ENCODE measurements around the gene IL17F. TPM values are rescaled to one million over a fixed set of nuclear protein-coding genes. Genes with fewer than 3 reads are reported as not detected.

The IL17F gene
- total RNA-seq, 1 donor from 2014 or later, result not detected

DNA sequence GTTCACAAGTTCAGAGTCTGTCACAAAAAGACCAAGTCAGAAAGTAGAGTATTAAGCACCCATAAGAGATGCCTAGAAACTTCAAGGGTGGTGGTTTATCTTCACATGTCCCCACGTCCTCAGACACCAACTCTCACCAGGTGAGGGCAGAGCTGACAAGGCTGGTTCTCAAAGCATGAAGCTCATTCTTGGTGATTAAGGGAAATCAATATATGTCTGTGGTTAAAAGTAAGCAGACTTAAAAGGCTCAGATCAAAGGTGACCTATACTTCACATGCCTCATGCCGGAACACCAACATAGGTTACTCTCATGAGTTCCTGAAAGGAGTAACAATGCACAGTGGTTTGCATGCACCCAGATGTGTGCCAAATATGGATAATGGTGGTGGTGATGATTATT is 31.2 kb downstream of the IL17F start:
- no peak overlapping the region for H3K27ac ChIP-seq
- TF ChIP-seq, protein P1, sequence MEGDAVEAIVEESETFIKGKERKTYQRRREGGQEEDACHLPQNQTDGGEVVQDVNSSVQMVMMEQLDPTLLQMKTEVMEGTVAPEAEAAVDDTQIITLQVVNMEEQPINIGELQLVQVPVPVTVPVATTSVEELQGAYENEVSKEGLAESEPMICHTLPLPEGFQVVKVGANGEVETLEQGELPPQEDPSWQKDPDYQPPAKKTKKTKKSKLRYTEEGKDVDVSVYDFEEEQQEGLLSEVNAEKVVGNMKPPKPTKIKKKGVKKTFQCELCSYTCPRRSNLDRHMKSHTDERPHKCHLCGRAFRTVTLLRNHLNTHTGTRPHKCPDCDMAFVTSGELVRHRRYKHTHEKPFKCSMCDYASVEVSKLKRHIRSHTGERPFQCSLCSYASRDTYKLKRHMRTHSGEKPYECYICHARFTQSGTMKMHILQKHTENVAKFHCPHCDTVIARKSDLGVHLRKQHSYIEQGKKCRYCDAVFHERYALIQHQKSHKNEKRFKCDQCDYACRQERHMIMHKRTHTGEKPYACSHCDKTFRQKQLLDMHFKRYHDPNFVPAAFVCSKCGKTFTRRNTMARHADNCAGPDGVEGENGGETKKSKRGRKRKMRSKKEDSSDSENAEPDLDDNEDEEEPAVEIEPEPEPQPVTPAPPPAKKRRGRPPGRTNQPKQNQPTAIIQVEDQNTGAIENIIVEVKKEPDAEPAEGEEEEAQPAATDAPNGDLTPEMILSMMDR (IDR thresholded peaks at IDR 0.05), result no peak
- DNase-seq (ENCODE audit: low spot score in 2 of 2), result no peak
- no peak overlapping the region for H3K4me3 ChIP-seq
- H3K36me3 ChIP-seq, result no peaks in the 10 kb centered on the region
- no peaks in the 10 kb centered on the region for H3K9me3 ChIP-seq
- no peaks in the 10 kb centered on the region for H3K4me1 ChIP-seq
- no peaks in the 10 kb centered on the region for H3K27me3 ChIP-seq
- intact Hi-C loops (cut with DNase I), result no loop called here

DNA sequence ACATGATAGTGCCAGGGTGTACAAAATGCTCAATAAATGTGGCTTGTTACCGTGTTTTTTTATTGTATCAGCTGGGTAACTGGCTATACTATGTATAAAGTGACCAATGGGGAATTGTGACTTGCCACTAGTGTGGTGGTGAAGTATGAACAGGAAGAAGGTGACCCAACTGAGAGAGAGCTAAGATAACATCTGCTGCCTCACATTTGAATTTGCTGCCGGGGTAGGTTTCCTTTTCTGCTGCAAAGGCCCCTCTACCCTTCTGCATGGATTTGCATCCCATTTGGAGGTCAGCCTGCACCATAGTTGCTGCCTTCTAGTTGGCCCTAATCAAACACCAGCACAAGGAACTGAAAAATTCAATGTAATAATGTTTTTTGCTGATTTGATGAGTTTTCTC is 34.1 kb downstream of the IL17F start:
- H3K4me3 ChIP-seq, result no peak overlapping the region
- TF ChIP-seq, protein P1 (IDR thresholded peaks at IDR 0.05), result no peak
- no peaks in the 10 kb centered on the region for H3K9me3 ChIP-seq
- intact Hi-C loops (cut with DNase I), result no loop called here
- H3K4me1 ChIP-seq, result no peaks in the 10 kb centered on the region
- H3K27ac ChIP-seq, result no peak overlapping the region
- H3K27me3 ChIP-seq, result no peaks in the 10 kb centered on the region
- no peak for DNase-seq (ENCODE audit: low spot score in 2 of 2)
- H3K36me3 ChIP-seq, result no peaks in the 10 kb centered on the region

DNA sequence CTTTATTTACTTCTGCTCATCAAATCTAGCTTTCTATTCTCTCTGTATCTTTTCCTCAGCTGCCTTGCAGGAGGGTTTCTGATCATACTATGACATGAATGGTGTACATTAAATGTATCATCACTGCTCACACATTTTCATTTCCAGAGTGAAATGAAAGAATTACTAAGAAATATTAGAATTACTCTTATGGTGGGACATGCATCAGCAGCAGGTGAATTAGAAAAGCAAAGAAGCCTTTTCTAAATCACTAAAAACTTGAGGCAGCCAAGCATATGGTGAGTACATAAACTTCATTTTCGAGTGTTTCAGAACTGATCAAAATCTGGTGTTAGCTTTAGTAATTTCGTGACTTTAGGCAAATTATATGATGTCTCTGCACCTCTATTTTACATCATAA is 34.5 kb downstream of the IL17F start:
- intact Hi-C loops (cut with DNase I), result no loop called here
- TF ChIP-seq, protein P1 (IDR thresholded peaks at IDR 0.05), result no peak
- H3K27ac ChIP-seq, result no peak overlapping the region
- no peak for DNase-seq (ENCODE audit: low spot score in 2 of 2)
- H3K4me1 ChIP-seq, result no peaks in the 10 kb centered on the region
- no peaks in the 10 kb centered on the region for H3K27me3 ChIP-seq
- no peaks in the 10 kb centered on the region for H3K36me3 ChIP-seq
- no peaks in the 10 kb centered on the region for H3K9me3 ChIP-seq
- H3K4me3 ChIP-seq, result no peak overlapping the region

DNA sequence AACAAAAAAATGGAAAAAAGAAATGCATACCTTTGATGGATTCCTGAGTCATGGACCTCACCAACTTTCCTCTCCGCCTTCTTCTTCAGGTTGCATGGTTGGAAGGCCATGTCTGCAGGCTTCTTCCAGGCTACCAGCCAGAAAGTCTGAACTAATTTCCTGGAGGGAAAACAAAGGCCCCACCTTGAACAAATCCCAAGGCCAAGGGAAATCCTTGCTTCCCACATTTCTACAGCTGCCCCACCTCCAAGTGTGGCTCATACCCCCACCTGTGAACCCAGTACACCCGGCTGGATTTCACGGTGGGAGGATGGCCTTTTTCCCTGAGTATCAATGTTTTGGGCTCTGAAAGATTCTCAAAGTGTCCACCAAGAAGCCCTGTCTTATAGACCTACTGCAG is 35.7 kb downstream of the IL17F start:
- Histone ChIP-seq H3K4me1 (no peaks in the 10 kb centered on the region), H3K27ac (no peak overlapping the region), H3K36me3 (no peaks in the 10 kb centered on the region), H3K27me3 (no peaks in the 10 kb centered on the region), H3K4me3 (no peak overlapping the region), H3K9me3 (no peaks in the 10 kb centered on the region)
- intact Hi-C loops (cut with DNase I), result no loop called here
- TF ChIP-seq, protein P1 (IDR thresholded peaks at IDR 0.05), result no peak
- DNase-seq (ENCODE audit: low spot score in 2 of 2), result no peak

DNA sequence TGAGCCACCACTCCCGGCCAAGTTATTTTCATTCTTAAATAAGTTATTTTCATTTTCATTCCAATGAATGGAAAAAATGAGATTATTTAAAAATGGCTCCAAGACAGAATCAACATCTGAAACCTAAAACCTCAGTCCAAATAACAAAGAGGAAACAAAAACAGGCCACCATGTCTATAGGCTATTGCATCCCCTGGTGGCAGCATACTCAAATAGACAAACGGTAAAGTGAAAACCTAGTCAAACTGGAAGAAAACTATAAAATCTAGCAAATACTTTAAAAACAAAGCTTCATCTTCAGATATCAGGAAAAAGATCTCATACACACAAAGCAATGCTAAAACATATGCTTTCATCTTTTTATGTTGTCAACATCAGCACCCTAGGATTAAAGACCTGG is 37.2 kb downstream of the IL17F start:
- TF ChIP-seq, protein P1 (IDR thresholded peaks at IDR 0.05), result no peak
- no peak for DNase-seq (ENCODE audit: low spot score in 2 of 2)
- Histone ChIP-seq H3K27ac (no peak overlapping the region), H3K27me3 (no peaks in the 10 kb centered on the region), H3K36me3 (no peaks in the 10 kb centered on the region), H3K4me3 (no peak overlapping the region), H3K9me3 (no peaks in the 10 kb centered on the region), H3K4me1 (no peaks in the 10 kb centered on the region)
- intact Hi-C loops (cut with DNase I), result no loop called here

DNA sequence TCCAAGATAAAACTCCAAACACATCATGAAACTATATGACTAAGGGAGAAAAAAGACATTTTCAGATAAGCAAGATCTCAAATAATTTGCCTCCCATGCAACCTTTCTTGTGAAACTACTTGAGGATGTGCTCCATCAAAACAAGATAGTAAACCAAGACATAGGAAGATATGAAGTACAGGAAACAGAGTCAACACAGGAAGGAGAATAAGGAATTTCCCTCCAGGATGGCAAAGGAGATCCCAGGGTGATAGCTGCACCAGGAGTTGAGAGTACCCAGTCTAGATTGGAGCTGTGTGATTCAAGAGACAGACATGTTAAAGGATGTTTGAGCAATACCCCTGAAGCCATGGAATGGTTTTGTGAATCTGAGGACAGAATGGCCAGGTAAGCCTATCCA is 42.8 kb downstream of the IL17F start:
- Histone ChIP-seq H3K27me3 (no peaks in the 10 kb centered on the region), H3K27ac (no peak overlapping the region), H3K4me1 (no peaks in the 10 kb centered on the region), H3K4me3 (no peak overlapping the region), H3K9me3 (no peaks in the 10 kb centered on the region), H3K36me3 (no peaks in the 10 kb centered on the region)
- intact Hi-C loops (cut with DNase I), result no loop called here
- TF ChIP-seq, protein P1 (IDR thresholded peaks at IDR 0.05), result no peak
- DNase-seq (ENCODE audit: low spot score in 2 of 2), result no peak

All from ascending aorta (tissue), 2 donors.